DMS153 treated with DMSO at 0.1 percent for 48 hours (cell line): ENCODE measurements around the gene SLC9A7.

Source experiments
- DNase-seq: peaks from one replicate; lab custom pipeline; 2025; ENCODE audit not compliant: unreplicated experiment; lab: John Stamatoyannopoulos, UW

The SLC9A7 gene

GRCh38 chrX:46611658-46612362, 147.1 kb downstream of the SLC9A7 start:
- no peak for DNase-seq

- no peak for DNase-seq
Measured at GRCh38 chrX:46610070-46610658, 148.8 kb downstream of the SLC9A7 start.

- no peak for DNase-seq
Measured at GRCh38 chrX:46607916-46608315, 151.0 kb downstream of the SLC9A7 start.

- no peak for DNase-seq
Measured at GRCh38 chrX:46602468-46603102, 156.3 kb downstream of the SLC9A7 start.

- no peak for DNase-seq
Measured at GRCh38 chrX:46601283-46601682, 157.6 kb downstream of the SLC9A7 start.

- no peak for DNase-seq
Measured at GRCh38 chrX:46599051-46599560, 159.8 kb downstream of the SLC9A7 start.

- DNase-seq = no peak
Measured at GRCh38 chrX:46597771-46598170, 161.1 kb downstream of the SLC9A7 start.

GRCh38 chrX:46597208-46597607, 161.7 kb downstream of the SLC9A7 start:
- DNase-seq = no peak

GRCh38 chrX:46595084-46595483, 163.8 kb downstream of the SLC9A7 start:
- no peak for DNase-seq

GRCh38 chrX:46589977-46590723, 168.8 kb downstream of the SLC9A7 start:
- no peak for DNase-seq

GRCh38 chrX:46588263-46588662, 170.7 kb downstream of the SLC9A7 start:
- DNase-seq = no peak

- no peak for DNase-seq
Measured at GRCh38 chrX:46587753-46588171, 171.2 kb downstream of the SLC9A7 start.

- DNase-seq = no peak
Measured at GRCh38 chrX:46587158-46587557, 171.8 kb downstream of the SLC9A7 start.

- DNase-seq = no peak
Measured at GRCh38 chrX:46584736-46585135, 174.2 kb downstream of the SLC9A7 start.

GRCh38 chrX:46582966-46583365, 176.0 kb downstream of the SLC9A7 start:
- DNase-seq = no peak

GRCh38 chrX:46582325-46582724, 176.6 kb downstream of the SLC9A7 start:
- no peak for DNase-seq

- DNase-seq = no peak
Measured at GRCh38 chrX:46580613-46581012, 178.3 kb downstream of the SLC9A7 start.

GRCh38 chrX:46579250-46579649, 179.7 kb downstream of the SLC9A7 start:
- DNase-seq = no peak

GRCh38 chrX:46577221-46578005, 181.5 kb downstream of the SLC9A7 start:
- no peak for DNase-seq

- DNase-seq = no peak
Measured at GRCh38 chrX:46576458-46576857, 182.5 kb downstream of the SLC9A7 start.

- DNase-seq = no peak
Measured at GRCh38 chrX:46575991-46576392, 182.9 kb downstream of the SLC9A7 start.
